Astrocyte (in vitro differentiated cells and primary cell): ENCODE data around the gene TRANK1.

ENCODE experiments used
- EZH2 ChIP-seq: IDR thresholded peaks from 2 replicates; pipeline ENCODE4 v1.6.1; 2012; ENCODE audit warnings: mild to moderate bottlenecking, low read length, inconsistent platforms; ENCODE audit not compliant: insufficient read depth
- TF ChIP-seq, protein P1 (sequence below): IDR thresholded peaks from 2 replicates; pipeline ENCODE4 v1.5.1; 2011; ENCODE audit warnings: low read depth, mild to moderate bottlenecking, inconsistent platforms, low read length, moderate library complexity; ENCODE audit not compliant: insufficient read depth

DNA sequence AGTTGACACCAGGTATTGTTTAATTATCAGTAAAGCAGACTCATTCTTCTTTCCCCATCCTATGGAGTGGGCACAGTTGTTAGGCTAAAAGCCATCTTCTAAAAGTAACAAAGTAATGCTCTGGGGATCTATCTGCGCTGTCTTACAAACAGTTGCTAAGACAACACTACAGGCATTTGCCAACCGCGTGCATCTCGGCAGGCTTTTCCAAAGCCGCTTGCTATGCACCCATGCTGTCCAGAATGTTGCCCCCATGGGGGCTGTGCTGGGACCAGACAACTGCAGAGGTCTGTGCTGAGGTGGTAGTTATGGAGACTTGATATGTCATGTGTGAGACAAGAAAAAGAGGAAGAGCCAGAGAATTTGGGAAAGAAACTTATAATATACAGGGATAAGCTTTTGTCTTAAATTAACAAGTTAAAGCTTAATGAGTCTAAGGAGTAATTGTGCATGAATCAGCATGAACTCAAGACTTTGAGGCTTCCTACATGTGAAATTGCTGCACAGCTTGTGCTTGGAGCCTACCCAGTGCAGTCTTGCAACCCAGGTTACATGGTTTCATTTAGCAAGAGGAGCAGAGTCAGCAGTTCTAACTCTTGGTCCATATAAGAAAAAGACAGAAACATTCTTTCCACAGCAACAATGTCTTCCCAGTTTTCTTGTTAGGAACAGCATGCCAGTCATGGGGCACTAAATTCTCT lies 141.6 kb downstream of the TRANK1 start:
- TF ChIP-seq, protein P1, sequence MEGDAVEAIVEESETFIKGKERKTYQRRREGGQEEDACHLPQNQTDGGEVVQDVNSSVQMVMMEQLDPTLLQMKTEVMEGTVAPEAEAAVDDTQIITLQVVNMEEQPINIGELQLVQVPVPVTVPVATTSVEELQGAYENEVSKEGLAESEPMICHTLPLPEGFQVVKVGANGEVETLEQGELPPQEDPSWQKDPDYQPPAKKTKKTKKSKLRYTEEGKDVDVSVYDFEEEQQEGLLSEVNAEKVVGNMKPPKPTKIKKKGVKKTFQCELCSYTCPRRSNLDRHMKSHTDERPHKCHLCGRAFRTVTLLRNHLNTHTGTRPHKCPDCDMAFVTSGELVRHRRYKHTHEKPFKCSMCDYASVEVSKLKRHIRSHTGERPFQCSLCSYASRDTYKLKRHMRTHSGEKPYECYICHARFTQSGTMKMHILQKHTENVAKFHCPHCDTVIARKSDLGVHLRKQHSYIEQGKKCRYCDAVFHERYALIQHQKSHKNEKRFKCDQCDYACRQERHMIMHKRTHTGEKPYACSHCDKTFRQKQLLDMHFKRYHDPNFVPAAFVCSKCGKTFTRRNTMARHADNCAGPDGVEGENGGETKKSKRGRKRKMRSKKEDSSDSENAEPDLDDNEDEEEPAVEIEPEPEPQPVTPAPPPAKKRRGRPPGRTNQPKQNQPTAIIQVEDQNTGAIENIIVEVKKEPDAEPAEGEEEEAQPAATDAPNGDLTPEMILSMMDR, result no peak
- TF ChIP-seq EZH2, result no peak
